HepG2 (cell line): ENCODE results near the gene CYB5R3. TPM values are rescaled to one million over a fixed set of nuclear protein-coding genes. Genes with fewer than 3 reads are reported as not detected.

Experiments used
- FUBP1 ChIP-seq: sonication (generic); formaldehyde crosslinking; IDR thresholded peaks from 2 replicates; pipeline ENCODE4 v1.5.1; 2020; ENCODE audit warnings: missing genetic modification reagents, mild to moderate bottlenecking, borderline replicate concordance
- GATAD2A ChIP-seq: IDR thresholded peaks from 2 replicates; pipeline ENCODE4 v1.6.1; 2016
- HOXA9 ChIP-seq: sonication (generic); formaldehyde crosslinking; IDR thresholded peaks from 2 replicates; pipeline ENCODE4 v1.8.1; 2022; ENCODE audit warnings: missing genetic modification reagents, mild to moderate bottlenecking, moderate library complexity, borderline replicate concordance
- KAT7 ChIP-seq: IDR thresholded peaks from 2 replicates; pipeline ENCODE4 v1.6.1; 2018; ENCODE audit warnings: borderline replicate concordance, missing compliant biosample characterization
- KDM5B ChIP-seq: sonication (generic); formaldehyde crosslinking; IDR thresholded peaks from 2 replicates; pipeline ENCODE4 v1.4.0; 2020; ENCODE audit warnings: missing genetic modification reagents, mild to moderate bottlenecking, borderline replicate concordance
- KDM6A ChIP-seq: IDR thresholded peaks from 2 replicates; pipeline ENCODE4 v1.6.1; 2016; ENCODE audit warnings: low read depth
- MAFG ChIP-seq: sonication (generic); formaldehyde crosslinking; IDR thresholded peaks from 2 replicates; pipeline ENCODE4 v1.5.1; 2020; ENCODE audit warnings: mild to moderate bottlenecking, missing genetic modification reagents
- MBD4 ChIP-seq: IDR thresholded peaks from 2 replicates; pipeline ENCODE4 v1.6.1; 2012; ENCODE audit warnings: low read length, inconsistent platforms, borderline replicate concordance
- PPARG ChIP-seq: conservative IDR thresholded peaks from 2 replicates; pipeline ENCODE4 v1.6.1; 2016; ENCODE audit warnings: missing biosample characterization, missing genetic modification reagents
- PTBP1 ChIP-seq: fragments of 200-400 bp; formaldehyde crosslinking; IDR thresholded peaks from 2 replicates; pipeline ENCODE4 v1.6.1; 2018; ENCODE audit warnings: low read length, low read depth; ENCODE audit not compliant: poor library complexity, severe bottlenecking
- RAD21 ChIP-seq: fragments of 450-650 bp; formaldehyde crosslinking; IDR thresholded peaks from 2 replicates; pipeline ENCODE4 v1.5.0; 2020; ENCODE audit warnings: mild to moderate bottlenecking
- STAG1 ChIP-seq: sonication (generic); formaldehyde crosslinking; IDR thresholded peaks from 2 replicates; pipeline ENCODE4 v1.4.0; 2020; ENCODE audit warnings: missing genetic modification reagents
- ZEB1 ChIP-seq: IDR thresholded peaks from 2 replicates; pipeline ENCODE4 v1.6.1; 2012; ENCODE audit warnings: mild to moderate bottlenecking, low read depth, inconsistent platforms; ENCODE audit not compliant: insufficient replicate concordance
- ZSCAN22 ChIP-seq: sonication (generic); formaldehyde crosslinking; IDR thresholded peaks from 2 replicates; pipeline ENCODE4 v1.4.0; 2020; ENCODE audit warnings: mild to moderate bottlenecking, missing genetic modification reagents
- ZUFSP ChIP-seq: sonication (generic); formaldehyde crosslinking; IDR thresholded peaks from 2 replicates; pipeline ENCODE4 v1.9.0; 2021; ENCODE audit warnings: missing genetic modification reagents, mild to moderate bottlenecking, borderline replicate concordance
- polyA plus RNA-seq, 8 experiments: library from polyadenylated mRNA; depleted of rRNA in 3 of 8; stranded (reverse) in 7 of 8; unstranded in 1 of 8; fragments of >200 nt; fragmentation: Illumina TruSeq in 4 of 8; extraction: Trizol in 4 of 8; gene quantifications; 2 replicates each; pipeline versions ENCODE4 v1.2.1 to v1.2.3, GENCODE V29; 2011 to 2016; ENCODE audit warnings: low read depth in 4 of 8, missing spikeins in 1 of 8, mixed read lengths in 1 of 8; ENCODE audit not compliant: insufficient read depth in 1 of 8
- total RNA-seq, 5 experiments: library from RNA; depleted of rRNA; stranded (reverse); fragments of >200 nt; fragmentation: Illumina TruSeq; extraction: Trizol; gene quantifications; 2 replicates each; pipeline ENCODE4 v1.2.3, GENCODE V29; 2016; ENCODE audit warnings: low read depth in 1 of 5
- TF ChIP-seq, protein P1 (sequence below): sonication (generic); formaldehyde crosslinking; IDR thresholded peaks from 2 replicates; pipeline ENCODE4 v1.5.0; 2020; ENCODE audit warnings: mild to moderate bottlenecking, missing genetic modification reagents, moderate library complexity
- TF ChIP-seq, protein P2 (sequence below): sonication (generic); formaldehyde crosslinking; IDR thresholded peaks from 2 replicates; pipeline ENCODE4 v1.8.0; 2022; ENCODE audit warnings: mild to moderate bottlenecking, missing genetic modification reagents, moderate library complexity
- TF ChIP-seq, protein P3 (sequence below): sonication (generic); formaldehyde crosslinking; IDR thresholded peaks from 2 replicates; pipeline ENCODE4 v1.5.1; 2020; ENCODE audit warnings: missing genetic modification reagents, mild to moderate bottlenecking, borderline replicate concordance

The CYB5R3 gene
- total and polyA plus RNA-seq, 2 of the 13 experiments (the other 11 are each of a cell fraction or from before 2014, with no cell fraction given), result 32.4 to 305 TPM

DNA sequence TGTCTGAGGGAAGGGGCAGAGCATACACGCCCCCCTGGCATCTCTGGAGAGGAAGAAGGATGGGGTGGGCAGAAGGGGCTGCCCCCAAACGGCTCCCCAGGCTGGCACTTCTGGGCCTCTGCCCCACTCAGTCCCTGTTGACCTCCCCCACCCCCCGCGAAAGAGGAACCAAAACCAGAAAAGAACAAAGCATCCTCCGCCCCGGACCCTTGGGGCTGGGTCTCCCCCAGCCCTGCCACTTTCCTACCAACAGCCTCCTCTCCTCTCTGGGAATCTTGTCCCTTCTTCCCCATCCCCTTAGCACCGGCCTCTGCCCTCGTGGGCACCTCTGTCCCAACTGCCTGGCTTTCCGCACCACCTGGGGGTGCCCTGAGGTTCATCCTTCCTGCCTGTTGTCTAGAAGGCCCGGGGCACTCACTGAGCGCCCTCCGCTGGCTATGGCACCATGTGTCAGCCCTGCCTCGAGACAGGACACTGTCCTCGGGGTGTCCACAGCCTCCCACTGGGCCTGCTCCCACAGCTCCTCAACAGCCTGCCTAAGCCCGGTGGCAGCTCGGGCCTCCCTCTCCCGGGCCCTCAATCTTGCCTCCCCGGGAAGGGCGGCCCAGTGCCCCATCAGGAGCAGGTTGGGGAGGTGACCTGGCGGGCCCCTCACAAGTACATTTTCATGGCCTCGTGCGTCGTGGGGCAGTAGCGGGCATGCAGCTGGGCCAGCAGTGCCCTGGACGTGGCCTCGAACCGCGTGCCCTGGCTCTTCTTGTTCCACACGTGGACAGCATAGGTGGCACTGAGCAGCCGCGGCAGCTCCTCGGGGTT is 43.3 kb upstream of the CYB5R3 start (continued):
- TF ChIP-seq RAD21 (CRISPR knock-in tag) (peak; percentile 55), ZEB1 (no peak), MAFG (CRISPR knock-in tag) (no peak), KDM6A (CRISPR knock-in tag) (no peak), GATAD2A (CRISPR knock-in tag) (no peak), FUBP1 (no peak), PTBP1 (peak; percentile 23), PPARG (CRISPR knock-in tag) (no peak), KDM5B (CRISPR knock-in tag) (0 out of 2 replicates have a peak, but pooled peaks have one; percentile 17), STAG1 (CRISPR knock-in tag) (peak; percentile 76), HOXA9 (CRISPR knock-in tag) (no peak), ZUFSP (no peak), KAT7 (no peak), ZSCAN22 (CRISPR knock-in tag) (no peak), MBD4 (no peak)
- TF ChIP-seq, protein P1, sequence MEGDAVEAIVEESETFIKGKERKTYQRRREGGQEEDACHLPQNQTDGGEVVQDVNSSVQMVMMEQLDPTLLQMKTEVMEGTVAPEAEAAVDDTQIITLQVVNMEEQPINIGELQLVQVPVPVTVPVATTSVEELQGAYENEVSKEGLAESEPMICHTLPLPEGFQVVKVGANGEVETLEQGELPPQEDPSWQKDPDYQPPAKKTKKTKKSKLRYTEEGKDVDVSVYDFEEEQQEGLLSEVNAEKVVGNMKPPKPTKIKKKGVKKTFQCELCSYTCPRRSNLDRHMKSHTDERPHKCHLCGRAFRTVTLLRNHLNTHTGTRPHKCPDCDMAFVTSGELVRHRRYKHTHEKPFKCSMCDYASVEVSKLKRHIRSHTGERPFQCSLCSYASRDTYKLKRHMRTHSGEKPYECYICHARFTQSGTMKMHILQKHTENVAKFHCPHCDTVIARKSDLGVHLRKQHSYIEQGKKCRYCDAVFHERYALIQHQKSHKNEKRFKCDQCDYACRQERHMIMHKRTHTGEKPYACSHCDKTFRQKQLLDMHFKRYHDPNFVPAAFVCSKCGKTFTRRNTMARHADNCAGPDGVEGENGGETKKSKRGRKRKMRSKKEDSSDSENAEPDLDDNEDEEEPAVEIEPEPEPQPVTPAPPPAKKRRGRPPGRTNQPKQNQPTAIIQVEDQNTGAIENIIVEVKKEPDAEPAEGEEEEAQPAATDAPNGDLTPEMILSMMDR (CRISPR knock-in tag), result peak; percentile 59
- TF ChIP-seq, protein P2, sequence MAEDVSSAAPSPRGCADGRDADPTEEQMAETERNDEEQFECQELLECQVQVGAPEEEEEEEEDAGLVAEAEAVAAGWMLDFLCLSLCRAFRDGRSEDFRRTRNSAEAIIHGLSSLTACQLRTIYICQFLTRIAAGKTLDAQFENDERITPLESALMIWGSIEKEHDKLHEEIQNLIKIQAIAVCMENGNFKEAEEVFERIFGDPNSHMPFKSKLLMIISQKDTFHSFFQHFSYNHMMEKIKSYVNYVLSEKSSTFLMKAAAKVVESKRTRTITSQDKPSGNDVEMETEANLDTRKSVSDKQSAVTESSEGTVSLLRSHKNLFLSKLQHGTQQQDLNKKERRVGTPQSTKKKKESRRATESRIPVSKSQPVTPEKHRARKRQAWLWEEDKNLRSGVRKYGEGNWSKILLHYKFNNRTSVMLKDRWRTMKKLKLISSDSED (CRISPR knock-in tag), result no peak
- TF ChIP-seq, protein P3, sequence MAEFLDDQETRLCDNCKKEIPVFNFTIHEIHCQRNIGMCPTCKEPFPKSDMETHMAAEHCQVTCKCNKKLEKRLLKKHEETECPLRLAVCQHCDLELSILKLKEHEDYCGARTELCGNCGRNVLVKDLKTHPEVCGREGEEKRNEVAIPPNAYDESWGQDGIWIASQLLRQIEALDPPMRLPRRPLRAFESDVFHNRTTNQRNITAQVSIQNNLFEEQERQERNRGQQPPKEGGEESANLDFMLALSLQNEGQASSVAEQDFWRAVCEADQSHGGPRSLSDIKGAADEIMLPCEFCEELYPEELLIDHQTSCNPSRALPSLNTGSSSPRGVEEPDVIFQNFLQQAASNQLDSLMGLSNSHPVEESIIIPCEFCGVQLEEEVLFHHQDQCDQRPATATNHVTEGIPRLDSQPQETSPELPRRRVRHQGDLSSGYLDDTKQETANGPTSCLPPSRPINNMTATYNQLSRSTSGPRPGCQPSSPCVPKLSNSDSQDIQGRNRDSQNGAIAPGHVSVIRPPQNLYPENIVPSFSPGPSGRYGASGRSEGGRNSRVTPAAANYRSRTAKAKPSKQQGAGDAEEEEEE (CRISPR knock-in tag), result no peak
